HepG2 (cell line): ENCODE measurements around the gene JDP2. TPM values are rescaled to one million over a fixed set of nuclear protein-coding genes. Genes with fewer than 3 reads are reported as not detected.

Experiments
- ATAC-seq: fragments of 200-7000 bp; cut with Tn5 transposase; 3 replicates; pipeline ENCODE4 v1.9.1; 2020; ENCODE audit warnings: mild to moderate bottlenecking, moderate library complexity
- BruUV-seq: library from RNA; stranded (reverse); fragments of 400-500 nt; replicated peaks from 2 replicates; lab custom pipeline; 2021; lab: Mats Ljungman, UMichigan
- CTCF ChIA-PET: fragments of 300-600 bp; formaldehyde crosslinking; extraction: SDS; loops from one replicate; lab custom pipeline; 2021; ENCODE audit warnings: low total read pairs, inconsistent platforms, low intra/inter-chr PET ratio; lab: Yijun Ruan, JAX
- POLR2A ChIA-PET: fragments of 350-600 bp; sonication (Branson Sonifier 250); formaldehyde crosslinking; loops from one replicate; lab custom pipeline; 2020; ENCODE audit warnings: antibody characterized with exemption, inconsistent platforms; lab: Yijun Ruan, JAX
- DNase-seq: peaks from one replicate; pipeline ENCODE4 v3.0.0-alpha.2; 2015; ENCODE audit warnings: low spot score
- FAIRE-seq: peaks from 3 replicates; lab custom pipeline; 2011; peaks lifted over from hg19 to GRCh38; lab: Jason Lieb, UNC
- H2AFZ ChIP-seq: one replicate; pipeline ENCODE4 v1.6.1; 2011; ENCODE audit warnings: low read length, inconsistent platforms
- H3K27ac ChIP-seq: fragments of 300-600 bp; 3 replicates; pipeline ENCODE4 v1.8.0; 2011; ENCODE audit warnings: mixed run types, mild to moderate bottlenecking, mixed read lengths, low read length, inconsistent platforms; ENCODE audit not compliant: insufficient read depth; ENCODE audit errors: extremely low read length
- H3K27me3 ChIP-seq, 2 experiments: fragments of 200-600 bp in 1 of 2; 2 replicates in 1 of 2; 3 replicates in 1 of 2; pipeline versions ENCODE4 v1.6.0 to v1.8.0; 2011; ENCODE audit warnings: low read length in 2 of 2, mild to moderate bottlenecking in 2 of 2, moderate library complexity in 2 of 2, inconsistent platforms in 1 of 2; ENCODE audit not compliant: insufficient read depth in 2 of 2, control insufficient read depth in 1 of 2
- H3K36me3 ChIP-seq, 2 experiments: fragments of 200-600 bp in 1 of 2; replicated peaks in 1 of 2; 2 replicates in 1 of 2; 3 replicates in 1 of 2; pipeline versions ENCODE4 v1.5.1 to v1.8.0; 2011; ENCODE audit warnings: low read length in 2 of 2, inconsistent platforms in 1 of 2; ENCODE audit not compliant: insufficient read depth in 2 of 2, control insufficient read depth in 1 of 2
- H3K4me1 ChIP-seq: 2 replicates; pipeline ENCODE4 v1.5.1; 2012; ENCODE audit warnings: low read length, inconsistent platforms; ENCODE audit not compliant: insufficient read depth
- H3K4me2 ChIP-seq: 2 replicates; pipeline ENCODE4 v1.6.0; 2011; ENCODE audit warnings: low read depth, low read length, inconsistent platforms
- H3K4me3 ChIP-seq, 3 experiments: fragments of 200-600 bp in 1 of 3; sonication (generic), shearing (Covaris generic) in 1 of 3; replicated peaks in 1 of 3; 2 replicates each; pipeline ENCODE4 v1.5.1; 2011 to 2016; ENCODE audit warnings: low read length in 3 of 3, inconsistent platforms in 2 of 3, low read depth in 2 of 3, mild to moderate bottlenecking in 2 of 3, control low read depth in 1 of 3, mixed read lengths in 1 of 3; ENCODE audit not compliant: insufficient read depth in 1 of 3
- H3K79me2 ChIP-seq: one replicate; pipeline ENCODE4 v1.6.1; 2011; ENCODE audit warnings: low read length, inconsistent platforms; ENCODE audit not compliant: insufficient read depth
- H3K9ac ChIP-seq: 2 replicates; pipeline ENCODE4 v1.6.0; 2011; ENCODE audit warnings: mild to moderate bottlenecking, low read depth, low read length, inconsistent platforms; ENCODE audit not compliant: insufficient read depth
- H3K9me3 ChIP-seq: 2 replicates; pipeline ENCODE4 v1.5.1; 2012; ENCODE audit warnings: mild to moderate bottlenecking, low read length
- H4K20me1 ChIP-seq: 2 replicates; pipeline ENCODE4 v1.6.0; 2011; ENCODE audit warnings: inconsistent platforms, mild to moderate bottlenecking, low read length, moderate library complexity; ENCODE audit not compliant: insufficient read depth
- BORCS8-MEF2B ChIP-seq: sonication (generic); formaldehyde crosslinking; IDR thresholded peaks from 2 replicates; pipeline ENCODE4 v1.8.0; 2022; ENCODE audit warnings: mild to moderate bottlenecking, missing genetic modification reagents
- FOXK2 ChIP-seq: fragments of 450-650 bp; IDR thresholded peaks from 2 replicates; pipeline ENCODE4 v1.6.1; 2016
- FOXO1 ChIP-seq: sonication (generic); formaldehyde crosslinking; IDR thresholded peaks from 2 replicates; pipeline ENCODE4 v1.4.0; 2020; ENCODE audit warnings: missing genetic modification reagents
- GMEB1 ChIP-seq: sonication (generic); formaldehyde crosslinking; IDR thresholded peaks from 2 replicates; pipeline ENCODE4 v1.5.1; 2020; ENCODE audit warnings: missing genetic modification reagents, mild to moderate bottlenecking, borderline replicate concordance
- HDAC6 ChIP-seq: fragments of 200-600 bp; sonication (generic); IDR thresholded peaks from 2 replicates; pipeline ENCODE4 v1.7.0; 2017; ENCODE audit warnings: mild to moderate bottlenecking, antibody characterized with exemption, low read length, low read depth
- HMGXB3 ChIP-seq: sonication (generic); formaldehyde crosslinking; IDR thresholded peaks from 2 replicates; pipeline ENCODE4 v1.4.0; 2020; ENCODE audit warnings: missing genetic modification reagents, borderline replicate concordance
- KLF16 ChIP-seq, 2 experiments: sonication (generic) in 1 of 2; formaldehyde crosslinking in 1 of 2; IDR thresholded peaks; 2 replicates each; pipeline versions ENCODE4 v1.6.1 to v1.8.0; 2016 to 2023; ENCODE audit warnings: missing genetic modification reagents in 2 of 2, missing compliant biosample characterization in 1 of 2
- NONO ChIP-seq, 2 experiments: fragments of 450-650 bp in 1 of 2; sonication (generic) in 1 of 2; formaldehyde crosslinking in 1 of 2; IDR thresholded peaks in 1 of 2; conservative IDR thresholded peaks in 1 of 2; 2 replicates each; pipeline versions ENCODE4 v1.6.1 to v1.8.0; 2017 to 2022; ENCODE audit warnings: mild to moderate bottlenecking in 1 of 2, missing genetic modification reagents in 1 of 2, moderate library complexity in 1 of 2
- NRL ChIP-seq: sonication (generic); formaldehyde crosslinking; IDR thresholded peaks from 2 replicates; pipeline ENCODE4 v1.5.0; 2020; ENCODE audit warnings: missing genetic modification reagents, mild to moderate bottlenecking, moderate library complexity, borderline replicate concordance
- TAF1 ChIP-seq: sonication (generic); formaldehyde crosslinking; IDR thresholded peaks from 2 replicates; pipeline ENCODE4 v1.4.0; 2020; ENCODE audit warnings: missing genetic modification reagents
- YEATS4 ChIP-seq: sonication (generic); formaldehyde crosslinking; IDR thresholded peaks from 2 replicates; pipeline ENCODE4 v1.4.0; 2020; ENCODE audit warnings: missing genetic modification reagents, borderline replicate concordance
- ZKSCAN5 ChIP-seq: sonication (generic); formaldehyde crosslinking; IDR thresholded peaks from 2 replicates; pipeline ENCODE4 v1.5.1; 2020; ENCODE audit warnings: mild to moderate bottlenecking, missing genetic modification reagents
- ZNF282 ChIP-seq: fragments of 450-650 bp; IDR thresholded peaks from 2 replicates; pipeline ENCODE4 v1.6.1; 2018; ENCODE audit not compliant: partially characterized antibody
- ZNF496 ChIP-seq: sonication (generic); formaldehyde crosslinking; IDR thresholded peaks from 2 replicates; pipeline ENCODE4 v1.8.1; 2023; ENCODE audit warnings: mild to moderate bottlenecking, moderate library complexity, missing genetic modification reagents; ENCODE audit not compliant: insufficient replicate concordance
- ZNF556 ChIP-seq: sonication (generic); formaldehyde crosslinking; IDR thresholded peaks from 2 replicates; pipeline ENCODE4 v1.4.0; 2020; ENCODE audit warnings: mild to moderate bottlenecking, missing genetic modification reagents, borderline replicate concordance
- ZSCAN20 ChIP-seq: sonication (generic); formaldehyde crosslinking; IDR thresholded peaks from 2 replicates; pipeline ENCODE4 v1.4.0; 2020; ENCODE audit warnings: missing genetic modification reagents, mild to moderate bottlenecking, borderline replicate concordance
- ZSCAN29 ChIP-seq: sonication (generic); formaldehyde crosslinking; conservative IDR thresholded peaks from 2 replicates; pipeline ENCODE4 v1.4.0; 2020; ENCODE audit warnings: mild to moderate bottlenecking, missing genetic modification reagents
- WGBS: methylation state at CpG from one replicate; pipeline ENCODE4 v1.1.6; 2017; ENCODE audit warnings: low lambda C conversion rate; 5-methylcytosine and 5-hydroxymethylcytosine counted together
- in situ Hi-C: cut with HindIII; loops from 2 replicates; pipeline ENCODE4 v1.10.0; 2017; ENCODE audit warnings: low pct_unique_long_range_greater_than_20kb; ENCODE audit not compliant: extremely low pct_ligation_motif_present
- intact Hi-C: fragments of 100-400 bp; cut with micrococcal nuclease; formaldehyde crosslinking; loops from one replicate; pipeline ENCODE4 v1.10.0; 2022; ENCODE audit not compliant: unreplicated experiment
- polyA plus RNA-seq, 8 experiments: library from polyadenylated mRNA; depleted of rRNA in 3 of 8; stranded (reverse) in 7 of 8; unstranded in 1 of 8; fragments of >200 nt; fragmentation: Illumina TruSeq in 4 of 8; extraction: Trizol in 4 of 8; gene quantifications; 2 replicates each; pipeline versions ENCODE4 v1.2.1 to v1.2.3, GENCODE V29; 2011 to 2016; ENCODE audit warnings: low read depth in 4 of 8, missing spikeins in 1 of 8, mixed read lengths in 1 of 8; ENCODE audit not compliant: insufficient read depth in 1 of 8
- total RNA-seq, 5 experiments: library from RNA; depleted of rRNA; stranded (reverse); fragments of >200 nt; fragmentation: Illumina TruSeq; extraction: Trizol; gene quantifications; 2 replicates each; pipeline ENCODE4 v1.2.3, GENCODE V29; 2016; ENCODE audit warnings: low read depth in 1 of 5

JDP2 gene
- total and polyA plus RNA-seq, 2 of the 13 experiments (the other 11 are each of a cell fraction or from before 2014, with no cell fraction given) = 8.0 to 8.9 TPM

GRCh38 chr14:75425446-75425845, 2.4 kb upstream of the JDP2 start:
- CTCF ChIA-PET = no interaction called here

More at GRCh38 chr14:75425446-75425845, 2.4 kb upstream of the JDP2 start:
- FAIRE-seq = no peak
- 45% methylated on average over 4 of the region's 4 CpGs for WGBS
- TF ChIP-seq NONO (IDR thresholded peaks at IDR 0.05) = no peak
- TF ChIP-seq NONO (CRISPR knock-in tag; conservative IDR thresholded peaks at IDR 0.05) = no peak
- TF ChIP-seq NRL (CRISPR knock-in tag) = no peak
- no peak for TF ChIP-seq ZSCAN29 (CRISPR knock-in tag)
- no peak for TF ChIP-seq TAF1 (CRISPR knock-in tag)
- TF ChIP-seq ZNF282 = no peak
- TF ChIP-seq KLF16 (CRISPR knock-in tag; IDR thresholded peaks at IDR 0.05) = no peak
- no peak for TF ChIP-seq ZSCAN20 (CRISPR knock-in tag)
- TF ChIP-seq HMGXB3 = no peak
- no peak for TF ChIP-seq YEATS4
- TF ChIP-seq HDAC6 = no peak
- TF ChIP-seq BORCS8-MEF2B (CRISPR knock-in tag) = no peak
- no peak for TF ChIP-seq ZNF496 (CRISPR knock-in tag)
- no peak for TF ChIP-seq GMEB1 (CRISPR knock-in tag)
- TF ChIP-seq FOXO1 (CRISPR knock-in tag) = no peak
- no peak for TF ChIP-seq FOXK2
- no peak for TF ChIP-seq ZKSCAN5
- TF ChIP-seq ZNF556 (CRISPR knock-in tag) = no peak
- TF ChIP-seq, all 625 proteins: peak for 0
- Histone ChIP-seq H4K20me1 (peaks cover 9% of the 10 kb centered on the region; the same call in 1 of the 2 replicates), H3K9ac (no peak overlapping the region), H3K79me2 (peaks cover 4% of the 10 kb centered on the region), H3K27ac (no peak overlapping the region), H2AFZ (no peak overlapping the region), H3K36me3 (no peaks in the 10 kb centered on the region), H3K27me3 (peaks cover 0 to 5% of the 10 kb centered on the region in 2 experiments; a peak in 2 of 5 replicates), H3K4me2 (peak overlapping the region; percentile 5; the same call in 1 of the 2 replicates), H3K4me3 (no peak overlapping the region), H3K4me1 (peaks cover 38% of the 10 kb centered on the region), H3K9me3 (no peaks in the 10 kb centered on the region)
- POLR2A ChIA-PET = no interaction called here
- in situ Hi-C loops = no loop called here
- ATAC-seq (no peak), DNase-seq (no peak)
- intact Hi-C loops = loop anchor here (5.0 kb wide), 1 partner anchor 118 kb away; no protein-coding TSS in a partner anchor
- BruUV-seq = no TSS peak
